Ecto neural progenitor cell (in vitro differentiated cells): ENCODE data around the gene CEP20.

ENCODE experiments used
- DNase-seq: peaks from one replicate; pipeline ENCODE4 v3.0.0-alpha.2; 2018; ENCODE audit warnings: low spot score

CEP20 gene

GRCh38 chr16:15897834-15898254 is 9.4 kb upstream of the CEP20 start:
- no peak for DNase-seq

- no peak for DNase-seq
These were observed 8.8 kb upstream of the CEP20 start for GRCh38 chr16:15897121-15897780.

GRCh38 chr16:15894571-15895374 is 6.4 kb upstream of the CEP20 start:
- no peak for DNase-seq

GRCh38 chr16:15891508-15891907 is 3.1 kb upstream of the CEP20 start:
- no peak for DNase-seq

- no peak for DNase-seq
These were observed 1.1 kb downstream of the CEP20 start for GRCh38 chr16:15887283-15887682.

- DNase-seq, result no peak
These were observed 2.3 kb downstream of the CEP20 start for GRCh38 chr16:15886078-15886477.

- DNase-seq, result no peak
These were observed 2.8 kb downstream of the CEP20 start for GRCh38 chr16:15885560-15886001.

- no peak for DNase-seq
These were observed 5.8 kb downstream of the CEP20 start for GRCh38 chr16:15882563-15882962.

GRCh38 chr16:15881794-15882379 is 6.5 kb downstream of the CEP20 start:
- no peak for DNase-seq

GRCh38 chr16:15880434-15881308 is 7.7 kb downstream of the CEP20 start:
- no peak for DNase-seq

GRCh38 chr16:15879255-15879811 is 9.1 kb downstream of the CEP20 start:
- DNase-seq, result no peak

- DNase-seq, result no peak
These were observed 11.9 kb downstream of the CEP20 start for GRCh38 chr16:15876503-15876902.

- no peak for DNase-seq
These were observed 13.6 kb downstream of the CEP20 start for GRCh38 chr16:15874745-15875314.

- DNase-seq, result no peak
These were observed 14.7 kb downstream of the CEP20 start for GRCh38 chr16:15873737-15874136.

GRCh38 chr16:15873301-15873700 is 15.1 kb downstream of the CEP20 start:
- no peak for DNase-seq

GRCh38 chr16:15870011-15870410 is 18.4 kb downstream of the CEP20 start:
- no peak for DNase-seq

GRCh38 chr16:15866451-15866850 is 22.0 kb downstream of the CEP20 start:
- DNase-seq, result no peak

GRCh38 chr16:15865742-15866141 is 22.7 kb downstream of the CEP20 start:
- DNase-seq, result no peak

GRCh38 chr16:15864939-15865338 is 23.5 kb downstream of the CEP20 start:
- DNase-seq, result no peak

GRCh38 chr16:15861996-15862395 is 26.4 kb downstream of the CEP20 start:
- no peak for DNase-seq

- no peak for DNase-seq
These were observed 29.3 kb downstream of the CEP20 start for GRCh38 chr16:15858921-15859668.
